PC-3 (cell line): ENCODE results near the gene ITPRIP. TPM values are rescaled to one million over a fixed set of nuclear protein-coding genes. Genes with fewer than 3 reads are reported as not detected.

ENCODE experiments used
- ATAC-seq: fragments of 200-7000 bp; cut with Tn5 transposase; 2 replicates; pipeline ENCODE4 v1.9.1; 2020; ENCODE audit warnings: mild to moderate bottlenecking, moderate library complexity
- BruUV-seq: library from RNA; stranded (reverse); fragments of 400-500 nt; replicated peaks from 2 replicates; lab custom pipeline; 2021; lab: Mats Ljungman, UMichigan
- CTCF ChIA-PET: fragments of 300-600 bp; sonication (Branson Sonifier 250); formaldehyde crosslinking; loops from one replicate; lab custom pipeline; 2022; ENCODE audit warnings: antibody characterized with exemption; lab: Charles Lee
- POLR2A ChIA-PET: fragments of 300-600 bp; sonication (Branson Sonifier 250); formaldehyde crosslinking; loops from one replicate; lab custom pipeline; 2022; ENCODE audit warnings: antibody characterized with exemption; ENCODE audit not compliant: unreplicated experiment; lab: Charles Lee
- DNase-seq: peaks from one replicate; pipeline ENCODE4 v3.0.0-alpha.2; 2015
- H2AFZ ChIP-seq: fragments of 300-600 bp; sonication (generic); 2 replicates; pipeline ENCODE4 v1.6.0; 2016; ENCODE audit warnings: antibody characterized with exemption, low read length
- H3F3A ChIP-seq: fragments of 300-600 bp; sonication (generic); one replicate; pipeline ENCODE4 v1.6.0; 2017; ENCODE audit warnings: antibody characterized with exemption, low read length, control low read depth, mild to moderate bottlenecking; ENCODE audit not compliant: unreplicated experiment
- H3K27ac ChIP-seq: fragments of 300-600 bp; sonication (generic); 2 replicates; pipeline ENCODE4 v1.5.1; 2016; ENCODE audit warnings: mild to moderate bottlenecking, low read length
- H3K27me3 ChIP-seq: fragments of 300-600 bp; sonication (generic); 2 replicates; pipeline ENCODE4 v1.6.1; 2016; ENCODE audit warnings: low read length, mixed read lengths
- H3K36me3 ChIP-seq: fragments of 300-600 bp; sonication (generic); 2 replicates; pipeline ENCODE4 v1.6.1; 2016; ENCODE audit warnings: low read depth, mixed run types, low read length, mixed read lengths
- H3K4me1 ChIP-seq: fragments of 300-600 bp; sonication (generic); 2 replicates; pipeline ENCODE4 v1.5.1; 2016; ENCODE audit warnings: low read length; ENCODE audit not compliant: insufficient read depth
- H3K4me2 ChIP-seq: fragments of 300-600 bp; sonication (generic); 2 replicates; pipeline ENCODE4 v1.6.0; 2016; ENCODE audit warnings: low read length
- H3K4me3 ChIP-seq: fragments of 300-600 bp; sonication (generic); 2 replicates; pipeline ENCODE4 v1.5.1; 2016; ENCODE audit warnings: mild to moderate bottlenecking, low read length, mixed read lengths
- H3K79me2 ChIP-seq: fragments of 300-600 bp; sonication (generic); 2 replicates; pipeline ENCODE4 v1.6.1; 2017; ENCODE audit warnings: low read length, mixed read lengths
- H3K9ac ChIP-seq: fragments of 300-600 bp; sonication (generic); 2 replicates; pipeline ENCODE4 v1.6.0; 2016; ENCODE audit warnings: mild to moderate bottlenecking, low read length
- H3K9me2 ChIP-seq: fragments of 300-600 bp; sonication (generic); replicated peaks from 2 replicates; pipeline ENCODE4 v1.6.1; 2016; ENCODE audit warnings: mixed run types, low read length, mixed read lengths
- H3K9me3 ChIP-seq: fragments of 300-600 bp; sonication (generic); 2 replicates; pipeline ENCODE4 v1.6.1; 2016; ENCODE audit warnings: low read length, mixed read lengths
- H4K20me1 ChIP-seq: fragments of 300-600 bp; sonication (generic); 2 replicates; pipeline ENCODE4 v1.6.1; 2016; ENCODE audit warnings: low read length, mixed read lengths
- EZH2 ChIP-seq: fragments of 300-600 bp; sonication (generic); IDR thresholded peaks from one replicate; pipeline ENCODE4 v1.6.1; 2017; ENCODE audit warnings: antibody characterized with exemption, mild to moderate bottlenecking, low read length; ENCODE audit not compliant: unreplicated experiment
- EZH2phosphoT487 ChIP-seq: fragments of 300-600 bp; sonication (generic); IDR thresholded peaks from 2 replicates; pipeline ENCODE4 v1.6.1; 2018; ENCODE audit warnings: mild to moderate bottlenecking, antibody characterized with exemption, low read length, borderline replicate concordance
- intact Hi-C: fragments of 100-400 bp; cut with micrococcal nuclease; formaldehyde crosslinking; loops from 2 replicates; pipeline ENCODE4 v1.9.0; 2023
- total RNA-seq: library from RNA; depleted of rRNA; stranded (reverse); fragments of >200 nt; gene quantifications from 2 replicates; pipeline ENCODE4 v1.2.3, GENCODE V29; 2014
- TF ChIP-seq, protein P1 (sequence below): fragments of 300-600 bp; sonication (generic); conservative IDR thresholded peaks from 2 replicates; pipeline ENCODE4 v1.5.1; 2017; ENCODE audit warnings: antibody characterized with exemption, low read depth, mild to moderate bottlenecking, low read length

ITPRIP gene
- total RNA-seq, 1 experiment from 2014 or later: 7.0 TPM

DNA sequence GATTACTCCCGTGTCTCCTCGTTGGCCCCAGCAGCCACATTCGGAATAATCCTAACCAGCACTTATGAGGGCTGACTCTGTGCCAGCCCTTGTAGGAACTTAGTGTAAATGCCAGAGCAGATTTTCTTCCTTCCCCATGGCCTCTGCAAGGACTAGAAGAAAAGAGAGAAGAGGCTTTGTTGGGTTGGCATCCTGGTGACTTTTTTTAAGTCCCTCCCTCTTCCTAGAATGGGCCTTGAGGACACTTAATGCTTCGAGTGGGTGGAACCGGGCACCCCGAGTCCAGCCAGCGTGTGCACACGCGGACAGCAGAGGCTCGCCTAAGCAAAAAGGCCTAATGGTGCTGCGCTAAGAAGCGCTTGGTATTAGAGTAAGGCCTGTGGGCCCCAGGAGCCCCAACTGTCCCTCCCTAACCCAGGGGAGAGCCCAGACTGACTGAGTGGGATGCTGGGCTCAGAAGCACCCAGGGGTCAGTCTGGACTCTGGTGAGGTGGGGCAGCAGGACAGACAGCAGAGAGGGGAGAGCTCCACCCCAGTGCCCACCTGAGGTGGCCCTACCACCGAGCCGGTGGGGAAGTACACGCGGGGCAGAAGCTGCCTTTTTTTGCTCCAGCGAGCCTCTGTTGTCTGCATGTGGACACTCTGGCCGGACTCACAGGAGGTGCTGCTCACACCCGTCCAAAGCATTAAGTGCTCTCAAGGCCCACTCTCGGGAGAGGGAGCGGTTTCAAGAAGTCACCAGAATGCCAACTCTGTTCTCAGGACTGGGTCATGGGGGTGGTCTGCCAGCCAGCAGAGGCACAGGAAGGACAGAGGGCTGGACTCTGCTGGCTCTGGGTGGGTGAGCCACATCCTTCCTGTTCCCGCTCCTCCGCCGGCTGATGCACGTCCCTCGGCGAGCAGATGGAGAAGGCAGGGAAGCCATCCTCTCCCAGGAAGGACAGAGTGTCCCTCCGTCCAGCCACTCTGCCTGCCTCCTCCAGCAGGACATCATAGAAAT lies 12.5 kb downstream of the ITPRIP start:
- CTCF ChIA-PET: no interaction called here
- no peaks in the 10 kb centered on the region for H3K36me3 ChIP-seq
- H3K79me2 ChIP-seq: peaks cover 83% of the 10 kb centered on the region
- H3K27me3 ChIP-seq: no peaks in the 10 kb centered on the region
- BruUV-seq: no TSS peak
- H3K27ac ChIP-seq: no peak overlapping the region
- DNase-seq (no peak), ATAC-seq (no peak)
- H4K20me1 ChIP-seq: 0 out of 2 replicates have a peak, but pooled peaks cover 4% of the 10 kb centered on the region
- TF ChIP-seq EZH2phosphoT487: no peak
- TF ChIP-seq, protein P1, sequence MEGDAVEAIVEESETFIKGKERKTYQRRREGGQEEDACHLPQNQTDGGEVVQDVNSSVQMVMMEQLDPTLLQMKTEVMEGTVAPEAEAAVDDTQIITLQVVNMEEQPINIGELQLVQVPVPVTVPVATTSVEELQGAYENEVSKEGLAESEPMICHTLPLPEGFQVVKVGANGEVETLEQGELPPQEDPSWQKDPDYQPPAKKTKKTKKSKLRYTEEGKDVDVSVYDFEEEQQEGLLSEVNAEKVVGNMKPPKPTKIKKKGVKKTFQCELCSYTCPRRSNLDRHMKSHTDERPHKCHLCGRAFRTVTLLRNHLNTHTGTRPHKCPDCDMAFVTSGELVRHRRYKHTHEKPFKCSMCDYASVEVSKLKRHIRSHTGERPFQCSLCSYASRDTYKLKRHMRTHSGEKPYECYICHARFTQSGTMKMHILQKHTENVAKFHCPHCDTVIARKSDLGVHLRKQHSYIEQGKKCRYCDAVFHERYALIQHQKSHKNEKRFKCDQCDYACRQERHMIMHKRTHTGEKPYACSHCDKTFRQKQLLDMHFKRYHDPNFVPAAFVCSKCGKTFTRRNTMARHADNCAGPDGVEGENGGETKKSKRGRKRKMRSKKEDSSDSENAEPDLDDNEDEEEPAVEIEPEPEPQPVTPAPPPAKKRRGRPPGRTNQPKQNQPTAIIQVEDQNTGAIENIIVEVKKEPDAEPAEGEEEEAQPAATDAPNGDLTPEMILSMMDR: no peak
- TF ChIP-seq EZH2: no peak
- no peak overlapping the region for H3K4me3 ChIP-seq
- POLR2A ChIA-PET: no interaction called here
- intact Hi-C loops: no loop called here
- no peaks in the 10 kb centered on the region for H3K9me2 ChIP-seq
- H3K4me1 ChIP-seq: peaks cover 38% of the 10 kb centered on the region
- no peak overlapping the region for H3K4me2 ChIP-seq
- no peaks in the 10 kb centered on the region for H3F3A ChIP-seq
- H3K9me3 ChIP-seq: no peaks in the 10 kb centered on the region
- no peak overlapping the region for H3K9ac ChIP-seq
- no peak overlapping the region for H2AFZ ChIP-seq

- no peak for ATAC-seq
- Histone ChIP-seq H3K4me1 (peaks cover 30% of the 10 kb centered on the region), H3K79me2 (peaks cover 81% of the 10 kb centered on the region), H3F3A (no peaks in the 10 kb centered on the region), H3K27ac (no peak overlapping the region), H2AFZ (no peak overlapping the region), H3K9me2 (no peaks in the 10 kb centered on the region), H3K4me2 (no peak overlapping the region), H3K9me3 (no peaks in the 10 kb centered on the region), H3K9ac (no peak overlapping the region), H3K27me3 (no peaks in the 10 kb centered on the region), H3K4me3 (no peak overlapping the region), H3K36me3 (no peaks in the 10 kb centered on the region), H4K20me1 (0 out of 2 replicates have a peak, but pooled peaks cover 4% of the 10 kb centered on the region)
- no peak for DNase-seq
- TF ChIP-seq EZH2 (no peak), EZH2phosphoT487 (no peak)
- TF ChIP-seq, protein P1: no peak
- ChIA-PET CTCF (no interaction called here), POLR2A (no interaction called here)
- intact Hi-C loops: no loop called here
- no TSS peak for BruUV-seq
Measured at GRCh38 chr10:104324931-104325330, 13.3 kb downstream of the ITPRIP start.
